Muscle of arm (tissue), 12 donors: Measurements from ENCODE around the gene MAGEA6. TPM values are rescaled to one million over a fixed set of nuclear protein-coding genes. Genes with fewer than 3 reads are reported as not detected.
"Not testable (repeated sequence)": the region's sequence is repeated elsewhere in the genome, so short reads cannot be mapped to it uniquely, and the experiment has no call there.

Source experiments
- DNase-seq: peaks from one replicate; pipeline ENCODE4 v3.0.0-alpha.2; 2013
- polyA plus RNA-seq, 12 donors: library from polyadenylated mRNA; unstranded; fragments of 120-200 nt; gene quantifications; one replicate each; pipeline ENCODE4 v1.2.1, GENCODE V29; 2013; ENCODE audit not compliant: insufficient read length in 12 of 12

Gene MAGEA6
- polyA plus RNA-seq, 12 donors, result not detected

- DNase-seq, result not testable (repeated sequence)
Measured at GRCh38 chrX:152734143-152734858, 35.2 kb downstream of the MAGEA6 start.

- DNase-seq, result no peak
Measured at GRCh38 chrX:152733261-152733975, 36.1 kb downstream of the MAGEA6 start, which contains the start of the genes CSAG1 and MAGEA12. Gene CSAG1, minus strand, starts transcription at chrX:152733721. Its CDS starts 1,261 bp downstream, at chrX:152732460. Gene MAGEA12, plus strand, starts transcription at chrX:152733757. Its CDS starts 2,405 bp downstream, at chrX:152736162.

GRCh38 chrX:152725409-152725808 lies 44.1 kb downstream of the MAGEA6 start:
- DNase-seq, result no peak

Other genes starting within 250 kb of the MAGEA6 start
- 1 to 10 TPM in 11 of 12 donors, not detected in 1; 1.2 to 2.6 (median 1.6) TPM for gene GABRQ, start 131.8 kb downstream of the MAGEA6 start, polyA plus RNA-seq
- not detected for gene MAGEA3, start 70.9 kb downstream of the MAGEA6 start, polyA plus RNA-seq
- not detected for gene CSAG2, start 60.4 kb downstream of the MAGEA6 start, polyA plus RNA-seq
- not detected for gene MAGEA2B, start 55.1 kb downstream of the MAGEA6 start, polyA plus RNA-seq
- under 1 TPM in 1 of 12 donors, not detected in 11; 0.30 TPM for gene CSAG1, start 36.0 kb downstream of the MAGEA6 start, polyA plus RNA-seq
- gene MAGEA12, start 35.9 kb downstream of the MAGEA6 start, polyA plus RNA-seq, result not detected
- gene MAGEA2, start 15.8 kb downstream of the MAGEA6 start, polyA plus RNA-seq, result under 1 TPM in 1 of 12 donors, not detected in 11; 0.35 TPM
- under 1 TPM in 1 of 12 donors, not detected in 11; 0.80 TPM for gene CSAG3, start 10.5 kb downstream of the MAGEA6 start, polyA plus RNA-seq
- gene CETN2, start 61.1 kb upstream of the MAGEA6 start, polyA plus RNA-seq, result 10 to 100 TPM in 11 of 12 donors, not detected in 1; 27.6 to 52.6 (median 35.8) TPM
- gene NSDHL, start 61.4 kb upstream of the MAGEA6 start, polyA plus RNA-seq, result 10 to 100 TPM in 10 of 12 donors, 1 to 10 TPM in 1, not detected in 1; 9.8 to 18.0 (median 12.1) TPM
- gene ZNF185, start 128.4 kb upstream of the MAGEA6 start, polyA plus RNA-seq, result 10 to 100 TPM in 11 of 12 donors, not detected in 1; 10.2 to 37.1 (median 18.8) TPM
- under 1 TPM in 3 of 12 donors, not detected in 9; 0.04 to 0.08 (median 0.08) TPM for gene PNMA5, start 224.4 kb upstream of the MAGEA6 start, polyA plus RNA-seq